CD4-positive, alpha-beta T cell treated with Interleukin-15 for 1 hour (primary cell): ENCODE measurements around the gene GTF2IRD1.

Experiments
- DNase-seq: peaks from one replicate; pipeline ENCODE4 v3.0.0-alpha.2; 2020

GTF2IRD1 gene

DNA sequence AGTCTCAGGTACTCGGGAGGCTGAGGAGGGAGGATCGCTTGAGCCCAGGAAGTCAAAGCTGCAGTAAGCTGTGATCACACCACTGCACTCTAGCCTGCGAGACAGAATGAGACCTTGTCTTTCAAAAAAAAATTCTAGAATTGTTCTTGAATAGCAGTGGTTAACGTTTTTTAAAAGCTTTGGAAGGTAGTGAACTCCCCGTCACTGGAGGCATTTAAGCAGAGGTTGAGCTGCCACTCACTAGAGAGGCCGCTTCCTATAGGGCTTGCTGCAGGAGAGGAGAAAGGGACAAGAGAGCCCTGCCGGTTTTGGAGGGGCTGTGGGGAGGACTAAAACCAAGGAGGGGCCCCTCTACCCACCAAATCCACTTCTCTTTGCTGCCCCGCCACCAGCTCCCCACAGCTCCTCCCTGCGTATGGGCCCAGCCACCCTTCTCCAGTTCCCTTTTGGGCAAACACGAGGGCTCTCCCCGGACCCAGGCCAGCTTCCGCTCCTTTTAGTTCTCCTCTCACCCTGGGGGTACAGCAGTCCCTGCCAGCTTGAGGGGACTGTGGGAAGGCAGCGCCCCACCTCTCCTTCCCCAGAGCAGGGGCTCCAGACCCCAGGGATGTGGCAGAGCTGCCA lies 116.9 kb downstream of the GTF2IRD1 start:
- no peak for DNase-seq

DNA sequence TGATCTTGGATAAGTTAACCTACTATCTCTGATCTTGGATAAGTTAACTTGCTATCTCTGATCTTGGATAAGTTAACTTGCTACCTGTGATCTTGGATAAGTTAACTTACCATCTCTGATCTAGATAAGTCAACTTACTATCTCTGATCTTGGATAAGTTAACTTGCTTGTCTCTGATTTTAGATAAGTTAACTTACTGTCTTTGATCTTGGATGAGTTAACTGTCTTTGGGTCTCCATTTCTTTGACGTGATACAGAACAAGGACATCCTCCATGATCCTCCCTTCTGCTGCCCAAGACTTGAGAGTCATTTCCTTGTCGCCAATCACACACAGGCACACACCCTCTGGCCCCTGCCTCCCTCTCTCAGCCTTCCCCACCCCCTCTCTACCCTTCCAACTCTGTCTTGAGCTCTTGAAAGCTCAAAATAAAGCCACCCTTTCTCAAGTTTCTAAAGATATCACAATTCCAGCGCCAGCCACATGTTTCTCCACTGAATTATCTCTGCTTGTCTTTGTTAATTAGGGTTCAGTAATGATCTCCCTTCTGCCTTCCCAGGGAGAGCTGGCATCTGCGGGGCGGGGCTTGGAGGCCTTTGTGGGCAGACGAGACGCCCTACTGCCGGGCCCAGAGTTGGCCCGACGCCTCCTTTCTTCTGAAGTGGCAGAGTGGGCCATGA lies 118.7 kb downstream of the GTF2IRD1 start:
- no peak for DNase-seq

DNA sequence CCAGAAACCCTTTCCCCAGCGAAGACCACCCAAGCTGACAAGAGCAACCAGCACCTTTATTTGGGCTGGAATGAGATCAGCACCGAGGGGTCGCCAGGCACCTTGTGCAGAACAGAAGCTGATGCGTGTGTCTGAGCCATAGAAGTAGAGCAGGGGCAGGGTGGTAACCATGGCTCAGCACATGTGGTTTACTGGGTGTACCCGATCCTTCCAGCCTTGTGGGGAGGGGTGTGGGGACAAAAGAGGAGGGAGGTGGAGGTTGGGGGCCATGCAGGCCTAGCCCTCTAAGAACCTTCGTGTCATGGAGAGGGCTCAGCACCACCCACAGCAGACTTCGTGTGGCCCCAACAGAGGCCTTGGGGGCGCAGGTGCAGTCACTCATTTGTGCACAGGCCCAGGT lies 119.8 kb downstream of the GTF2IRD1 start:
- no peak for DNase-seq

DNA sequence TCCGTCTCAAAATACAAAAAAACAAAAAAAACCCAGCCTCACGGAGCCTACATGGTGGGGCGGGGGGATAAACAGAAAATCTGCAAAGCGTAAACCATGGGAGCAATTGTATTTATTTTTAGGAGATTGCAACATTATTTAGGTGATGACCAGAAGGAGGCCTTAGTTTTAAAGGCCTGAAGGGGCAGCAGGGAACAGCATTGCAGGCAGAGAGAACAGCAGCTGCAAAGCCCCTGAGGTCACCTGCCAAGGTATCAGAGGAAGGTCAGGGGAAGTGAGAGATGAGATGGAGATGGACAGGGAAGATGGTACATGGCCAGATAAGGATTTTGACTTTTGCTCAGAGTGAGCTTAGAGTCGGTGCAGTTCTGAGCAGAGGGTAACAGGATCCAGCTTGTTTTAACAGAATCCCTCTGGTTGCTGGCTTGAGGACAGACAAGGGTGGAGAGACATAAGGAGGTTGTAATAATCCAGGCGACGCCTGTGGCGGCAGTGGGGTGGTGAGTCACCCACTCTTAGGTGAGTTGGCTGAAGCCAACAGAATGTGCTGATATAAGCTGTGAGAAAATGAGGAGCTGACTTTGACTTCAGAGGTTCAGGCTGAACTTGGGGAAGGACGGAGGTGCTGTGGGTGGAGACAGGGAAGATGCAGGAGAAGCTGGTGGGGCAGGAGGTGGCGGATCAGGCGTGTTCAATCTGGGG lies 121.5 kb downstream of the GTF2IRD1 start:
- DNase-seq = no peak

DNA sequence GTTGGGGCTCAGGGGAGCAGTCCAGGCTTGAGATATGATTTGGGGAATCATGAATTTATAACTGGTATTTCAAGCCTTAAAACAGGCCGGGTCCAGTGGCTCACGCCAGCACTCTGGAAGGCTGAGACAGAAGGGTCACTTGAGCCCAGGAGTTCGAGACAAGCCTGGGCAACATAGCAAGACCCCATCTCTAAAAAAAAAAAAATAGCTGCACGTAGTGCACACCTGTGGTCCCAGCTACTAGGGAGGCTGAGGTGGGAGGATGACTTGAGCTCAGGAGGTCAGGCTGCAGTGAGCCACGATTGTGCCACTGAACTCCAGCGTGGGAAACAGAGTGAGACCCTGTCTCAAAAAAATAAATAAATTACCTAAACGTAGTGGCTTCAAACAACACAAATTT lies 122.1 kb downstream of the GTF2IRD1 start:
- no peak for DNase-seq

DNA sequence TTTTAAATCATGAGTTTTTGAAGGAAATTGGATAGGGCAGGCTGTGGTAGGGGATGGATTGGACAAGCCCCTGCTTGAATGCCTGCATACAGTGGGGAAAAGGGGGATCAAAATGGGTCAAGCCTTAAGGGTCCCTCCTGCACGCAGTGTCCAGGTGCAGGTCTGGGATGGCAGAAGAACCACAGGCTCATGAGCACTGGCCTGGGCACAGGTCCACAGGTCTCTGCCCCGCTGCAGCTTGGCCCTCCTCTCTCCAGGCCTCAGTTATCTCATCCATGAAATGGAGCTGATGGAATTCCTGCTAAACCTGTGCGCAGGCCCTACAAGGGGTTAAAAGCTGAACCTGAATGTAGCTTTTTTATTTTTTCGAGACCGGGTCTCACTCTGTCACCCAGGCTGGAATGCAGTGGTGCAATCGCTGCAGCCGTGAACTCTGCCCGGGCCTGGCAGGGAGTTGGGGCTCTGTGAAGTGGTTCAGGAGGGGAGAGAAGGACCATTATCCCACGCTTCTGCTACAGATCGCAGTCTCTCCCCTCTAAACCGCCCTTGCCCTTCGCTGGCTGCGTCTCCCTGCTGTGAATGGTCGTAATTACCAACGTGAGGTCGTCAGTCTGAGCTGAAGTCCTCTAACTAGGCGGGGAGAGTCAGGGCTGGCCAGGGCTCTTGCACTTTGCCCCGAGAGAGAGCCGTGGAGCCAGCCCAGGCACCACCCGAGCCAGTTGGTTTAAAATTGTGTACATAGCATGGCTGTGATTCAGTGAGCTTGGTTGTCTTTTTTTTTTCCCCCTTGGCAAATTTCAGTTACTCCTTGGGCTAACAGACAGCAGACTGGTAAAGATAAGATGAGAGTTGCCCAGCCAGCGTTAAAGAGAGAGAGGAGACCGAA lies 126.3 kb downstream of the GTF2IRD1 start:
- no peak for DNase-seq

DNA sequence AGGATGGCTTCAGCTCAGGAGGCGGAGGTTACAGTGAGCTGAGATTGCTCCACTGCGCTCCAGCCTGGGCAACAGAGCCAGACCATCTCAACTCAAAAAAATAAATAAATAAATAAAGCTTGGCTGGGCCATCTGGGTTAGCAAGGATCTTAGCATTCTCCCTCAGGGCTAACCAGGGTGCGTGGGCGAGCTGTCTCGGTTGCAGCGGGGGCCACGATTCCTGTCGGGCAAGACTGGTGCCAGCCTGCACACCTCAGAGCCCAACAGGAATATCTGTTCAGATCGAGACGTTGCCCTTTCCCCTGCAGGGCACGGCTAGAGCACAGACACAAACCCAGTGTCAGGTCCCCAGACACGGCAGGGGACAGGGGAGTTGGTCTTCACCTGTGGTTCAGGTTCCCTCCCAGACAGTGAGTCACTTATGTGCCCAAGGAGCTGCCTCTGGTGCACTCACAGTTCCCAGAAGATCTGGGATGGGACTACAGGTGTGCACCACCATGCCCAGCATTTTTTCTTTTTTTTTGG lies 128.3 kb downstream of the GTF2IRD1 start:
- no peak for DNase-seq

DNA sequence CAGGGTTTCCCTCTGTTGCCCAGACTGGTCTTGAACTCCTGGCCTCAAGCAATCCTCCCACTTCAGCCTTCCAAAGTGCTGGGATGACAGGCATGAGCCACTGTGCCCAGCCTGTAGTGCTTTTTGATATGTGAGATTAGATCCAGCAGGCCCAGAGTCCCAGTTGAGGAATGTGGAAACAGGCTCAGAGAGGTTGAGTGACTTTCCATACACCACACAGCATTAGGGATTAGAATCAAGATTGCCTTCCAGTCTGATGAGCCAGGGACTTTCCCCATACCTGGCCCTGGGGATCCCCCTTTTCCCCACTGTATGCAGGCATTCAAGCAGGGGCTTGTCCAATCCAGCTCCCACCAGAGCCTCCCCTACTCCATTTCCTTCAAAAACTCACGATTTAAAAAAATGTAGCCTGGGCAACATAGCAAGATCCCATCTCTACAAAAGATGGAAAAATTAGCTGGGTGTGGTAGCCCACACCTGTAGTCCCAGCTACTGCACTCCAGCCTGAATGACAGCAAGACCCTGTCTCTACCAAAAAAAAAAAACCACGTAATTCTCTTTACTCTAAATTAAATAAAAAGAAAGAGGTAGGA lies 128.8 kb downstream of the GTF2IRD1 start:
- DNase-seq = no peak

DNA sequence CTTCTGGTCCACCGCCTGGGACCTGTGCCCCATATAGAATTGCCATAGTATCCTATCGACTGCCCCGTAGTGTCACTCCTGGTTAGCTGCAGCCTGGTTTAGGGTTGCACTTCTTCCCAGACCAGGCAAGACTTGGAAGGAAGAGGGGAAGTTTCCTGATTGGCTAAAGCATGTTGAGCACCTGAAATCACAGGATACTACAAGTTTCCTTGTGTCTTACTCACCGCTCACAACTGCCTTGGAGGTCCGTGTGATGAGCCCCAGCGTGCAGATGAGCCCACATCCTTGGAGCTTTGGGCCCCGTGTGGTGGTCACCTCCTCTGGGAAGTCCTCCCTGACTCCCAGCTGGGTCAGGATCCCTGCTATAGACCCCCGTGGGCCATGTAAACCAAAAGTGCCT lies 129.9 kb downstream of the GTF2IRD1 start:
- no peak for DNase-seq

DNA sequence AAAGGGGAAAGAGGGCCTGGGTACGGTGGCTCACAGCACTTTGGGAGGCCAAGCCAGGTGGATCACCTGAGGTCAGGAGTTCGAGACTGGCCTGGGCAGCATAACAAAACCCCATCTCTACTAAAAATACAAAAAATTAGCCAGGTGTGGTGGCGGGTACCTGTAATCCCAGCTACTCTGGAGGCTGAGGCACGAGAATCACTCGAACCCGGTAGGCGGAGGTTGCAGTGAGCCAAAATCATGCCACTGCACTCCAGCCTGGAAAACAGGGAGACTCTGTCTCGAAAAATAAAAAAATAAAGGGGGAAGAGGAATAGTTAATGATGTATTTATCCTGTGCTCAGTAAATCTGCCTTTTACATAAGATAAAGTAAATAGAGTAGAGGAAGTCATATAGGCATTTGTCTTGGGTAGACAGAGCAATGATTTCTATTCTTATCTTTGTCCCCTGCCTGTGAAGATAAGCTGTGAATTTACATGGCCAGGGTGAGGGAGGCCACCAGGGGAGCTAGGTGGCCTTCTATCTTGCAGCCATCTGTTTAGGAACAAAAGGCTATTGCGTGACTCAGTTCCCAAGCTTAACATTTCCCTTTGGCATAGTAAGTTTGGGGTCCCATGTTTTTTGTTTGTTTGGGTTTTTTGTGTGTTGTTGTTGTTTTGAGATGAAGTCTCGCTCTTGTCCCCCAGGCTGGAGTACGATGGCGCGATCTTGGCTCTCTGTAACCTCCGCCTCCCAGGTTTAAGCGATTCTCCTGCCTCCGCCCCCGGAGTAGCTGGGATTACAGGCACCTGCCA lies 130.7 kb downstream of the GTF2IRD1 start:
- DNase-seq = no peak

DNA sequence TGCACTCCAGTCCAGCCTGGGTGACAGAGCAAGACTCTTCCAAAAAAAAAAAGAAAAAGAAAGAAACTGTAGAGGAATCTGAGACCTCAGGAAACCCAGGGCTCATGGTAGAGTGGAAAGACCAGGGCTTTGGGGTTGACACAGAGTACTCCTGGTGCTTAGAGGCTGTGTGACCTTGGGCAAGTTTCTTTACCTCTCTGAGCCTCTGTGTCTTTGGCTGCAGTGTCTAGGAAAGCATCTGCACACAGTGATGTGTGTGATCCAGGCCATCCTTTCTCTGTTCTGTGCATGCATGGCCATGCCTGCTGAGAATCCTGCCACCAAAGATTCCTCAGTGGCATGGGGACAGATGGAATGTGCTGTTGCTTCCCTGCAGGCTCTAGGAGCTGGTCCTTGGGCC lies 132.1 kb downstream of the GTF2IRD1 start:
- no peak for DNase-seq

DNA sequence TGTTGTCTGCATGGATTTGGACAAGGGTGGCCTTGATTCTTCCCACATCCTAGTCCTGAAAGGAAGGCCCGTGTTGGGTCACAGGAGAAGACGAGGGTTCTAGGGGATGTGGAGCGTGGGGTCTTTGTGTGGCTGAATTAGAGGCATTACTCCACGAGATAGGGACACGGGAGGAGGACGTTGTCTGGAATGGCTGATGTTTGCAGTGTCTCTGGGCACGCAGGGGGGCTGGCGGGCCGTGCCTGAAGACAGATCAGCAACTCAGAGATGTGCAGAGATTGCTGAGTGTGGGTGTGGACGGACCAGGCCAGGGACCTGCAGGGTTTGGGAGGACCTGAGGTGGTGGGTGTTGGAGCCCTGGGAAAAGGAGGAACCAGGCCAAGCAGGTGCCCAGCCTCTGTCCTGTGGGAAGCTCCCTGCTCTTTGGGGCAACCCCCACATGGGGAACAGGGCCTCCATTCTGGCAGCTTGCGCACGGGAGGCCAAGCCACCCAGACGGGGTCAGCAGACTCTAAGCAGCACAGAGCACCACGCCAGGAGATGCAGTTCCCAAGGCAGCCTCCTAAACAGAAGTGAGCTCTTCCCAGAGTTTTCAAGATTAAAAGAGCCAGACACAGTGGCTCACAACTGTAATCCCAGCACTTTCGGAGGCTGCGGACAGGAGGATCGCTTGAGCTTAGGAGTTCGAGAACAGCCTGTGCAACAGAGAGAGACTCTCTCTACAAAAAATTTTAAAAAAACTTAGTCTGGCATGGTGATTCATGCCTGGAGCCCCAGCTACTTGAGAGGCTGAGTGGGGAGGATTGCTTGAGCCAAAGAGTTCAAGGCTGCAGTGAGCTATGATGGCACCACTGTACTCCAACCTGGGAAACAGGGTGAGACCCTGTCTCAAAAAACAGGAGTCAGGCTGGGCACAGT lies 132.8 kb downstream of the GTF2IRD1 start:
- no peak for DNase-seq

DNA sequence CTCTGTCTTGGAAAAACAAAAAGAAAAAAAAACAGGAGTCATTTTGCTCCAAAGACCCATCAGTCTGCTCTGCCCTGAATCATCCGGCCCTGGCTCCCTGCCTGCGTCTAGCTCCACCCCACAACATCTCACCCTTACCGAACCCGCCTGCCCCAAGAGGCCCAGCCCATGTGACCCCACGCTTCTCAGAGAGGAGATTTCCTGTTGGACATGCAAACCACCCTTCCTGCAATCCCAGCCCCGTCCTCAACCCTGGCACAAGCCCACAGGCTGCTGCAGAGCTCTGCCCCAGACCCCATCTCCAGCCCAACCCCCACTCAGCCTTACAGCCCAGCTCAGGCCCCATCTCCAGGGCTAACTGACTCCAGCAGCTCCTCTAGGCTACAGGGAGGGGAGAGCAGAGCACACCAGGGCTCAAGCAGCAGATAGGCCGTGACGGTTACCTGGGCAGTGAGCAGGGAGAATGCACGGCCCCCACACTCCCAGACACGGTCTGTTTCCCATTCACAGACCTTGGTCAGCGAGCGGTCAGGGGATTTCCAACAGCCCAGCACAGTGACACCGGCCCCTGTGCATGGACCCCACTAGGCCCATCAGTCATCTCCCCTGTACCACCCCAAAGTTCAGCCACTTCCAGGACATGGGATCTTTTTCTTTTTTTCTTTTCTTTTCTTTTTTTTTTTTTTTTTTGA lies 133.9 kb downstream of the GTF2IRD1 start:
- no peak for DNase-seq

DNA sequence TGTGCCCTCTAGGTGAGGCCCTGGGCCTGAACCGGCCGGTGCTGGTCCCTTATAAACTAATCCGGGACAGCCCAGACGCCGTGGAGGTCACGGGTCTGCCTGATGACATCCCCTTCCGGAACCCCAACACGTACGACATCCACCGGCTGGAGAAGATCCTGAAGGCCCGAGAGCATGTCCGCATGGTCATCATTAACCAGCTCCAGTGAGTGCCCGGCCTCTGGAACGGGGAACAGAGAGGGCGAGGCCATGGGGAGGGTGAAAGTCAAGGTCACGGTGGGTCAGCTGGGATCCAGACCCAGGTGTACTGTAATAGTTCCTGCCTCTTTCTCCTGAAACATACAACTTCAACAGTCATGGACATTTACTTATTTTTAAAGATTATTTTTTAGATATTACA lies 137.1 kb downstream of the GTF2IRD1 start:
- DNase-seq = no peak

DNA sequence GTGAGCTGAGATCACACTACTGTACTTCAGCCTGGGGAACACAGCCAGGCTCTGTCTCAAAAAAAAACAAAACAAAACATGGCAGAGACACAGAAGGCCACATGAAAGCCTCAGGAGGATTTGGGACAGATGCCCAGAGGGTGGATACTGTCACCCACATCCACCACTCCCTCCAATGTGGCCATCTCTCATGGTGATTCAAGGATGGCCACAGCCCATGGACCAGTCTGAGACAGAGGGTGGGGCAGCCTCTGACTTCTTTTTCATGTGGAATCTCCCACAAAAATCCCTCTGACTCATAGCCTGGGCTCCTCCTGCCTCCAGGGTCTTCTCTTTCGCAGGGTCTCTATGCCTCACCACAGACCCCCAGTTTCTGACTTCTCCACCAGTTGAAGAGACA lies 144.9 kb downstream of the GTF2IRD1 start:
- no peak for DNase-seq

DNA sequence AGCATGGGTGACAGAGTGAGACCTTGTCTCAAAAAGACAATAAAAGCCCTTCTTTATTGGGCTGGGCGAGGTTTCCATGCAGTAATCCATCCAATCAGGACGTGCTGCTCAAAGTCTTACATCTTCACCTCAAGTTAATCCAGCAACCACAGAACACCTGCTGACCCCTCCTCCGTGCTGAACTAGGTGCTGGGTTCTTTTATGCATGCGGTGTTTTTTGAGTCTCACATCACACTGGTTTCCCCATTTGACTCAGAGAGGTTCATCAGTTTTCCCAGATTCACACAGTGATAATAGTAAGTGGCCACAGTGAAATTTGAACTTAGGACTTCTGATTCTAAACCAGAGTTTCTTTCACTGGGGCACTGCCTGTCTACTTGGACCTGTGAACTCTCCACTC lies 145.5 kb downstream of the GTF2IRD1 start:
- no peak for DNase-seq

DNA sequence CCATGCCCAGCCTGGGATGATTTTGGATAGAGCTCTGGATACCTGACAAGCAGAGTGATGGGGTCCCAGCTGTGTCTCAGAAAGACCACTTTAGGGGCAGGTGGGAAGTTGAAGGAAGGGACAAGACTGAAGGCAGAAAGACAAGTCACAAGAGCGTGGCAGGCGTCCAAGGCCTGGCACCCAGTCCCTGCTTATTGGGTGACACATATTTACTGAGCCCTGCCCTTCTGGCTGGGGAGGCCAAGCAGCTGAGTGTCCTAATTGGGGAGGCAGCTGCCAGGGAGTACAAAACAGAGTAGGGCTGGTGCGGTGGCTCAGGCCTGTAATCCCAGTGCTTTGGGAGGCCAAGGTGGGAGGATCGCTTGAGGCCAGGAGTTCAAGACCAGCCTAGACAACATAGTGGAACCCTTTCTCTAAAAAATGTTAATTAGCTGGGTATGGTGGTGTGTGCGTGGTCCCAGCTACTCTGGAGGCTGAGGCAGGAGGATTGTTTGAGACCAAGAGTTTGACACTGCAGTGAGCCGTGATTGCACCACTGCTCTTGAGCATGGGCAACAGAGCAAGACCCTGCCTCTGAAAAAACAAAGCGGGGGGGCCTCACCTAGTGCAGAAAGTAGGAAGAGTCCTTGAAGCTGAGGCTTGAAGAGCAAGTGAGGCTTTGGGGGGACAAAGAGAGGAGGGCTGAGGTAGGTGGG lies 150.8 kb downstream of the GTF2IRD1 start:
- no peak for DNase-seq

DNA sequence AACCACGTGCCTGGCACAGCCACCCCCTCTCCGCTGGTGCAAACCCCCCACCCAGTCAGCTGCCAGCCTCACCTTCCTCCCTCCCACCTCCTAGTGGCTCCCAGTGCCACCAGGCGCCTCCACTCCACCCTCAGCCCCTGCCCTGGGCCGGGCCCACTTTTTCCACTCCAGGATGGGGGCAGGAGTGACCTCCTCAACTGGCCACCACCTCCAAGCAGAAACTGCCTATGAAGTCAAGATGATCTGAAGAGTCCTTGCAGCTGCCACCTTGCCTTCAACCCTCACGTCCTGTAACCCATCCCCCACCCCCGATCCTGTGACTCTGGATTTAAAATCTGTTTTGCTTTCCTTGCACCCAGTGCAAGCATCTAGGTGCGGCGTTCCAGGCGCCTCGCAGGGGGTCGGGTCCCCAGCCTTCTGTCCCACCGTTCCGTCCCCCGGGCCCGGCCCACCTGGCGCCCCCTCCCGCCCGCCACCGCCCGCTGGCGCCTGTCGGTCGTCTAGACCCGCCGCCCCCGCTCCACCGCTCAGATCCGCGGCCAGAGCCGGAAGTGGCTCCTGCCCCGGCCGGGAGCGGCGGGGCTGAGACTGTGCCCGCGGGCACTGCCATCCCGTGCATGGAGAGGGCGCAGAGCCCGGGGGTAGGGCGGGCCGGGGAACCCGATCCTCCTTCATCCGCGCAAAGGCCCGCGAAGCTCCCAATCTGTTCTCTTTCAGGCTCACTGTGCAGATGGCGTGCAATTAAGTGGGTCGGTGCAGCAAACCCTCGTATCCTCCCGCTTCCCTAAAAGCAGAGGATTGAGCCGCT lies 152.6 kb downstream of the GTF2IRD1 start:
- DNase-seq = no peak
